Measurements from ENCODE around the gene SRSF4.
A peak's percentile ranks its signal among the peaks of the same experiment; 100 is the strongest.

Gene SRSF4

DNA sequence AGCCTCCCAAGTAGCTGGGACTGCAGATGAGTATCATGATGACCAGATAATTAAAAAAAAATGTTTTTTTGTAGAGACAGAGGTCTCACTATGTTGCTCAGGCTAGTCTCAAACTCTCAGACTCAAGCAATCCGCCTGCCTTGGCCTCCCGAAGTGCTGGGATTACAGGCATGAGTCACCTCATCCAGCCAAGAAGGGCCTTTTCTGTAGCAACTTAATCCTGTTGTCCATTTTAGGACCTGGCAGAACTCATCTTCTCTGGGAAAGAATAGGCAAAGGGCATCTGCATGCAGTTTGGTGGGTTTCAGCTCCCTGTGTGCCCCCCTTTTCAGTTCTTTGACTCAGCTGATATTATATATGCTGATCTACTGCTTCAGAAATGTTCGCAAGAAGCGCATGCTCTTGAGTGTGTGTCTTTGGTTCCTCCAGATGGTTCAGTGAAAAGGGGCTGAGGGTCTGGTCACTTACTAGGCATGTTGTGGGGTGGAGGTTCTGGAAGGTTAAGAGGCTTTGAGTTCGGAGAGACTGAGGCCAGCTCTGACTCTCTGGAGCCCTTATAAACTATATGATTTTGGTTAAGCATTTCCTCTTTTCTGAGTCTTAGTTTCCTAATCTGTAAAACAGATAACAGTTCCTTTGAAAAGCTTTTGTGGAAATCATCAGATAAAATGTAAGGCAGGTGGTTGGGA, 19.4 kb upstream of the SRSF4 start:
- DNase-seq: no peak

DNA sequence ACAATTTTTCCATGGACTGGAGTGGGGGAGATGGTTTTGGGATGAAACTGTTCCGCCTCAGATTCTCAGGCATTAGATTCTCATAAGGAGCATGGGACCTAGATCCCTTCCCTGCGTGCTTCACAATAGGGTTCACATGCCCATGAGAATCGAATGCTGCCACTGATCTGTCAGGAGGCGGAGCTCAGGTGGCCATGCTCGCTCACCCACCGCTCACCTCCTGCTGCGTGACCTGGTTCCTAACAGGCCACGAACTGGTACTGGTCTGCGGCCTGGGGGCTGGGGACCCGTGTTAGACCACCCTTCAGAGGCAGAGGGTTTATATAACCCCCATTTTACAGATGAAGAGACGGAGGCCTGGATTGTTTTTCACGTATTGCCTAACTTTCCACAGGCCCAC, 16.3 kb upstream of the SRSF4 start:
- DNase-seq: no peak

GRCh38 chr1:29197590-29197924, 15.9 kb upstream of the SRSF4 start:
- peak; percentile 26 for DNase-seq

- DNase-seq: no peak
Measured at GRCh38 chr1:29196863-29197589, 15.3 kb upstream of the SRSF4 start.

- no peak for DNase-seq
Measured at GRCh38 chr1:29195881-29196291, 14.2 kb upstream of the SRSF4 start.

GRCh38 chr1:29193879-29194455, 12.3 kb upstream of the SRSF4 start:
- DNase-seq: no peak

DNA sequence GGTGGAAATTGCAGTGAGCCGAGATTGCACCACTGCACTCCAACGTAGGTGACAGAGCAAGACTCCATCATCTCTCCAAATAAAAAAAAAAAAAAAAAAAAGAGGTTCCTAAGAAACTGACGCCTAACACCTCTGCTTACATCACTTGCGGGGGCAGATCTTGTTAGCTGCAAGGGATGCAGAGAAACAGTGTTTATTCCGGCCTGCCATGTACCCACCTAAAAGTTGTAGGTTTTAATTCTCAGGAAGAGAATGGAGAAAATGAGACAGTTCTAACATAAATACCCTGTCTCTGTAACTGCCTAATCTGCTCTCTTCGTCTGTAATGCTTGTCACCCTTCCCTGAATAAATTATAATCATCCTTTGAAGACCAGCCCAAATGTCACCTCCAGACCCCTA, 9.0 kb upstream of the SRSF4 start:
- no peak for DNase-seq

GRCh38 chr1:29186707-29187106, 5.0 kb upstream of the SRSF4 start:
- DNase-seq: no peak

GRCh38 chr1:29186252-29186651, 4.6 kb upstream of the SRSF4 start:
- DNase-seq: no peak

DNA sequence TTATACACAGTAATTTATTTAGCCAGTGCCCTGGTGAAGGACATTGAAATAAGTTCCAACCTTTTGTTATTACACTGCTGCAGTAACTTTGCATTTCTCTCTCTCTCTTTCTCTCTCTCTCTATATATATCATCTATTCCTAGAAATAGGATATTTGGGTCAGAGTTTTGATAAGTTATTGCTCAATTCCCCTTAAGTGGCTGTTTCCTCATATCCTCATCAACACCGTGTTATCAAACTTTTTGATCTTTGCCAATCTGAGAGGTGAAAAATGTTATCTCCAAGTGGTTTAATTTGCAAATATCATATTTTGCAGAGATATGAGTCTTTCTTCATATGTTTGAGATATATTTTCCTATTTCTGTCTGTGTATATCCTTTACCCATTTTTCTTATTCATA, 1.6 kb upstream of the SRSF4 start:
- no peak for DNase-seq

DNA sequence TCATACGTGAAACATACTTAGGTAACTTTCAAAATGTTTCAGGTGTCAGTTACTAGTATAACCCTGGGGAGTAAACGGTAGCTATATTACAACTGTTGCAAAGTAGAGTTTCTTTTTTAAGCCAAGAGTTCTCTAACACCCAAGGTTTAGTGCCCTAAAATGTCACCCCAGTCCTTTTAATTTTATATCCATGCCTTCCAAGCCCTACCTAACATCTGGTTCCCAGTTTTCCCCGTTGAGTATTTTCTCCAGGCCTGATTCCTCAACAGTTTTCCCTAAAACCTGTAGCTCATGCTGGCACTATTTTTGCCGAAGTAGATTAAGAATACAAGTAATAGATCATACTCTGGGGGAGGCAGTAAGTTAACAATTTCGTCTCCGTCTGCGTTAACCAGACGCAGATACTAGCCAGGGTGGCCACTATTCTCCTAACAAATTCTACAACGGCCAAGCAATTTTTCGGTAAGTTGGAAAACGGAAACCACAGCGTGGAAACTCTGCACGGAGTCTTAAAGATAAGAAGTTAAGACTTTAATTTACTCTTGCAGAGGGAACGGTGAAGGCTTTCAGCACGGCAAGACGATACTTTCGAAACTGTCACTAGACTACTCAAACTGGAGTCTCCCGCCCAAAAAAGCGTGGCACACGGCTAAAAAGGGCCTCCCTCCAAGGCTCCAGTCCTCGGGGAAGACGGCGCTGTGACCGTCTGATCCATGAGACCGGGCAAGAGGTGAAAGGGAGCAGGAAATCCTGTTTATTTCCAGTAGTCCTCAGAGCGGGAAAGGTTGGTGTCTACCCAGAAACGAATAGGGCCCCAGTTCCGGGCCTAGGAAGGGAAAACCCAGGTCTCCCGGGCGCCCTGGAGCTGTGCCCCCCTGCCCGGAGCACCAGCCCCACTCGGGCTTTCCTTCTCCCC, 945 bp downstream of the SRSF4 start:
- peak; percentile 14 for DNase-seq

DNA sequence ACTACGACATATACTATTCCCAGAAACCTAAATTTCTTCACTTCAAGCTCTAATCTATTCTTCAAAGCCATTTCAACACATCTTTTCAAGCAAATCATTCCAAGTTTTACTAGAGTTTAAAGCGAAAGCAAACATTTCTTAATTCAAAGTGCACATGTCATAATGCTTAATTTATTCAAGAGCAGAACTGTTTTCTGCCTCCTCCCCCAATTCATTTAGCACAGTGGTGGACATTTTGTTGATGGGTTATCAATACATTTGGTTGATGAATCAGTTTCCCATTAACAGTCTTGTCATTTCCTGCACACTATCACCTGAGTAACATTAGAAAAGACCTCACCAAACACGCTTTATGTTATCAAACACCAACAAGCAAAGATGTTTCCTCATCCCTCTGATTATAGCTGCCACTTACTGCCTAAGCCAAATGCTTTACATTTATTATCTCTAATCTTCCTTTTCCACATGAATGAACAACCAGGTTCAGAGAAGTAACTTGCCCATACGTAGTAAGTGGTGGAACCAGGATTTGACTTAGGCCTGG, 2.0 kb downstream of the SRSF4 start:
- DNase-seq: no peak

DNA sequence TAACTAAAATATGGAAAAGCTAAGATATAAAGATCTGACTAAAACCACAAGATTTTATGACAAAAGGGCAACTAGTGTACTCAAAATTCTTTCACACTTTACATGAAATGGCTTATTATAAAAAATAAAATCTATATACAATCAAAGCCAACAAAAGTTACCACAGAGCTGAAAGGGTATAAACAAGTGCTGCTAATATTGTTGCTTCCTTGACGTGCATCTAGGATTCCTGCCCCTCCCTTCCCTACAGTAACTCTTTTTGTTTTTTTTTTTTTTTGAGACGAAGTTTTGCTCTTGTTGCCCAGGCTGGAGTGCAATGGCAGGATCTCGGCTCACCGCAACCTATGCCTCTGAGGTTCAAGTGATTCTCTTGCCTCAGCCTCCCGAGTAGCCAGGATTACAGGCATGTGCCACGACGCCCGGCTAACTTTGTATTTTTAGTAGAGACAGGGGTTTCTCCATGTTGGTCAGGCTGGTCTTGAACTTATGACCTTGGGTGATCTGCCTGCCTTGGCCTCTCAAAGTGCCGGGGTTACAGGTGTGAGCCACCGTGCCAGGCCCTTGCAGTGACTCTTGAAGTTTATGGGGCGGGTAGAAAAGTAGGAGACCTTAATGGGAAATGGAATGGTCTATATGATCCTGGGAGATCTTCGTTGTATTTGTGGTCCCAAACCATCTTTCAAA, 4.5 kb downstream of the SRSF4 start:
- no peak for DNase-seq

- no peak for DNase-seq
Measured at GRCh38 chr1:29176576-29176975, 5.1 kb downstream of the SRSF4 start.

- no peak for DNase-seq
Measured at GRCh38 chr1:29172415-29172939, 9.2 kb downstream of the SRSF4 start.

- DNase-seq: no peak
Measured at GRCh38 chr1:29171521-29171920, 10.2 kb downstream of the SRSF4 start.

DNA sequence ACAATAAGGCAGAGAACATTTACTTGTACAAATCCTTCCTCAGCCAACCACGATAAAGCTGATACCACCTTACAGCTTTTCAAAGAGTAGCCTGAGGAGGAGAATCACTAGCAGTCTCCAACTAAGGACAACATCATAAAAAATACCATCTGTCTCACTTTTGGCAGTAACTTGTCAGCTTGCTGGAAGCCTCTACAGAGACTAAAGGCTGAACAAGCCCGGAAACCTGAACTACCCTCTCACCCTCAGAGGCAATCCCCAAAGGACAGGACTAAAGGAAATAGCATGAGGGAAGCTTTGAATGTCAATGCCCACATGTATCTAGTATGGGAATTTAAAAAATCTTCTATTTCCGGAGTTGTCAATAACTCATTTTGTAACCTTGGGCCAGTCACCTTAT, 10.6 kb downstream of the SRSF4 start:
- no peak for DNase-seq

DNA sequence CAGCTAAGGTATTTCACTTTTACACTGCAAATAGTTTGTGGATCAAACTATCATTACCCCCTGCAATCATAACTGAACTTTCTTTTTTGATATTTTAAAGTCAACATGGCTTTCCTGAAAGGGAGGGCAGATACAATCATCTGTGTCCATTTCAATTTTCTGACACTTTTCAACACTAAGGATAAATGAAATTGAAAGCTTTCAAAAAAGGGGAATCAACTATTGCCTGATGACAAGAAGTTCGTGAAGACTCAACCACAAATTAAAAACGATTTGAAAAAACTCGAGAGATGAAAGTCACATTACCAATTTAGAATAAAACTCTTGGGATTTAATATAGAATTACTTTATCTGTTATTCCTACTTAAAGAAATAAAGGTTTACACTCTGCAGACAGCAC, 11.7 kb downstream of the SRSF4 start:
- no peak for DNase-seq

DNA sequence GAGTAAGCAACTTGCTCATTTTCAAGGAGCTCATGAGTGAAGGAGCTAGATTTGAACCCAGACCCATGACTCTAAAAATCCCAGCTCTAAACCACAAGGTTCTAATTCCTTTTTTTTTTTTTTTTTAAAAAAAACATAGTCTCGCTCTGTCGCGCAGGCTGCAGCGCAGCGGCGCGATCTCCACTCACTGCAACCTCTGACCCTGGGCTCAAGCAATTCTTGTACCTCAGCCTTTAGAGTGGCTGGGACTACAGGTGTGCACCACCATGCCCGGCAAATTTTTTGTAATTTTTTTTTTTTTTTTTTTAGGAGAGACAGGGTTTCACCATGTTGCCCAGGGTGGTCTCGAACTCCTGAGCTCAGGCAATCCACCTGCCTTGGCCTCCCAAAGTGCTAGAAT, 13.8 kb downstream of the SRSF4 start:
- no peak for DNase-seq

- DNase-seq: no peak
Measured at GRCh38 chr1:29166291-29166878, 15.3 kb downstream of the SRSF4 start.

GRCh38 chr1:29164588-29164987, 17.1 kb downstream of the SRSF4 start:
- DNase-seq: no peak
